HAP-1 (cell line): ENCODE measurements around the gene DUOXA1.

Source experiments
- DNase-seq, 2 experiments: peaks; one replicate each; pipeline ENCODE4 v3.0.0-alpha.2; 2016 to 2020; ENCODE audit warnings: low spot score in 2 of 2
- H3K27me3 ChIP-seq: fragments of 250-450 bp; sonication (Bioruptor Pico); 2 replicates; pipeline ENCODE4 v1.5.1; 2020; ENCODE audit warnings: low read depth, mild to moderate bottlenecking, moderate library complexity
- H3K36me3 ChIP-seq: fragments of 250-450 bp; sonication (Bioruptor Pico); replicated peaks from 2 replicates; pipeline ENCODE4 v1.5.1; 2020; ENCODE audit warnings: mild to moderate bottlenecking
- H3K4me1 ChIP-seq: fragments of 250-450 bp; sonication (Bioruptor Pico); 2 replicates; pipeline ENCODE4 v1.5.1; 2020; ENCODE audit warnings: mild to moderate bottlenecking
- H3K4me3 ChIP-seq: fragments of 250-450 bp; sonication (Bioruptor Pico); 2 replicates; pipeline ENCODE4 v1.5.1; 2020; ENCODE audit warnings: mild to moderate bottlenecking, moderate library complexity
- H3K9me3 ChIP-seq: fragments of 250-450 bp; sonication (Bioruptor Pico); 2 replicates; pipeline ENCODE4 v1.5.1; 2020; ENCODE audit warnings: mild to moderate bottlenecking, moderate library complexity
- in situ Hi-C: fragments of 300-500 bp; cut with MboI; formaldehyde crosslinking; loops from 3 replicates; pipeline ENCODE4 v1.14.3; 2020; ENCODE audit warnings: low sequenced_read_pairs, inconsistent platforms, mixed read lengths

Gene DUOXA1

DNA sequence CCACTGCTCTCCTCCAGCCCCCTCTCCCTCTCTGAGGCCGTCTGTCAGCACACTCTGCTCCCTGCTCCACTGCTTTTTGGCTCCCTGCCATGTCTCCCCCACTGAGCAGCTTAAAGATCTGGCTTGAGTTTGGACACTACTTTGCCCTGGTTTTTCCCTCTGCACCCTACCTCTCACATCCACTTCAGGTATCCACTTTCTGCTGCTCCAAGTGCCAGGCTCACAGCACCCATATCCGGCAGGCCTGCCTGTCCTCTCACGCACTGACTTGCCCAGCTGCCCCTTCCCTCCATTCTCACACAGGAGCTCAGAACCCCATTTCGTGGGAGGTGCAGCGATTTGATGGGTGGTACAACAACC, 3.9 kb upstream of the DUOXA1 start:
- Histone ChIP-seq H3K4me1 (no peaks in the 10 kb centered on the region), H3K4me3 (no peak overlapping the region), H3K9me3 (no peaks in the 10 kb centered on the region), H3K27me3 (no peaks in the 10 kb centered on the region), H3K36me3 (no peaks in the 10 kb centered on the region)
- DNase-seq = no peak
- in situ Hi-C loops = no loop called here

DNA sequence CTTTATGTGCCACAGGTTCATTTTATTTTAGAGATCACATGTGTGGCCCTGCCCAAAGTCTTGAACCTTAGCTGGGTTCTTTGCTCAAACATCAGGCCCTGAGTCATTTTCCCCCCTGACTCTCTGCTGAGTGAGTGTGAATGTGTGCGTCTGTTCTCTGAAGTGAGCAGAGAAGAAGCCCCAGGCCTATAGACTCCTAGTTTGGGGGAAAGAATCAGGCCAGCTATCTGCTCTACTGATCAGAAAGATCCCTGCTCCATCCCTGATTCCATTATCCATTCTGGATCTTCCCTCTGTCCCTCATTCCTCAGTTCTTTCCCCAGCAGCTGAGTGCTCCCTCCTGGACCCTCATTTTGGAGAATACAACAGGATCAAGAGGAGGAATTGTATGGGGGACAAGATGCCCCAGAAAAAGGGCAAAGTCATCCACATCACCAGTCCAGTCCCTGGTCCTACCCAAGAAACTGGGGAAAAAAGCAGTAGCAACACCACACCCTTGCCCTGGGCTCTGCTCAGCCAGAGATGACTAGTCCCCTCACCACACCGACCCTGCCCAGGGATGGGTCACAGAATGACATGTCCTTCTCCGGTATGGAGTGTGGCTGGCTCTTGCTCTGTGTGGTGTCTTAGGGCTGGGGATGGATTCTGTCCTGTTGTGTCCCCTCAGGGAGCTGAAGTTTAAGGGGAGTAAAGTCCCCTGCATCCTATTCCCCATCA, 3.3 kb upstream of the DUOXA1 start:
- in situ Hi-C loops = no loop called here
- H3K27me3 ChIP-seq = 0 out of 2 replicates have a peak, but pooled peaks cover under 1% of the 10 kb centered on the region
- H3K4me3 ChIP-seq = no peak overlapping the region

DNA sequence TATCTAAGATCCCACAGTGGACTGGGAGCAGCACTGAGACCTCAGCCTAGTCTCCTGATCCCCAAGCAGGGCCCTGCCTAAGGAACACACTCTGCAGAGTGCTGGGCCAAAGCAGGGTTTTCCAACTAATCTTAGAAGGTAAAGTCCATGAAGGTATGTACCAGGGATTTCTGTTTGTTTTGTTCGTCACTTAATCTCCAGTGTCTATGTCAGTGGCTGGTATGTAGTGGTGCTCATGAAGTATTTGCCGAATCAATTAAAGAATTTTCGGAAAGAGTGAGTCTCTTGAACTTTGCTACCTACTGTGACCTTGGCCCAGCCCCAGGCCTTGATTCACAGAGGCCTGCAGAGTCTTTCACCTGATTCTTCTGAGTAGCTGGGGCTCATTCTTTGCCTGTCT, 1.8 kb upstream of the DUOXA1 start:
- Histone ChIP-seq H3K9me3 (no peaks in the 10 kb centered on the region), H3K4me3 (no peak overlapping the region), H3K4me1 (no peaks in the 10 kb centered on the region), H3K36me3 (no peaks in the 10 kb centered on the region), H3K27me3 (0 out of 2 replicates have a peak, but pooled peaks cover 4% of the 10 kb centered on the region)
- in situ Hi-C loops = no loop called here
- DNase-seq = no peak

More for the DNA sequence above, 3.3 kb upstream of the DUOXA1 start:
- Histone ChIP-seq H3K36me3 (no peaks in the 10 kb centered on the region), H3K9me3 (no peaks in the 10 kb centered on the region), H3K4me1 (no peaks in the 10 kb centered on the region)
- DNase-seq = no peak

DNA sequence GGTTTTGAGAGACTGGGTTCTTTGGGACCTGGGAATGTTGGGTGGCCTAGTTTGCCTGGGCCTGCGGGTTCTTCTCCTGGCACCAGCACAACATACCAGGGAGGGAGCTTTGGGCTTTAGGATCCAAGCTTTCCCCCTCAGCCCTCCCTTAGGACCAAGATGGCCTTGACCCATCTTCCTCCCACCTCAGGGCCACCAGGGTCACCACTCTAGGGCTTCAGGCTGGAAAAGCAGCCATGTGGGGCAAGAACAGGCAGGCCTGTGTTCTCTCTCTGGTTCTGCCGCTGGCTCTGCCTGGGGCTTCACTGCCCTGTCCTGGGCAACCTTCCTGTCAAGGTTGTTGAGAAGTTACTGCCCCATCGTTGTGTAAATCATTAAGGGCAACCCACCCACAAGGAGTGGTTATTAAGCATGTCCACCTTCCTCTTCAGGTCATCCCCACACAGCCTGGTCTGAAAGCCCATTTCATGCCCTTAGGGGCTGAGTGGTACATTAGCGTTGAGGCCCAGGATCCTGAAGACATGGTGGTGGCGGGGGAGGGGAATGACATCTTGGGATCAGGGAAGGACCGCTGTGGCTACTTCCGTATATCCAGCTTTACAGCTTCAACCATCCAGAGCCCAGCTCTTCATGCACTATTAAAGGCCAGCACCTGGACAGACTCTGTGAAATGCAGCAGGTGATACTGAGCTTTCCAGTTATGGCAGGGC, 767 bp upstream of the DUOXA1 start:
- DNase-seq = no peak

DNA sequence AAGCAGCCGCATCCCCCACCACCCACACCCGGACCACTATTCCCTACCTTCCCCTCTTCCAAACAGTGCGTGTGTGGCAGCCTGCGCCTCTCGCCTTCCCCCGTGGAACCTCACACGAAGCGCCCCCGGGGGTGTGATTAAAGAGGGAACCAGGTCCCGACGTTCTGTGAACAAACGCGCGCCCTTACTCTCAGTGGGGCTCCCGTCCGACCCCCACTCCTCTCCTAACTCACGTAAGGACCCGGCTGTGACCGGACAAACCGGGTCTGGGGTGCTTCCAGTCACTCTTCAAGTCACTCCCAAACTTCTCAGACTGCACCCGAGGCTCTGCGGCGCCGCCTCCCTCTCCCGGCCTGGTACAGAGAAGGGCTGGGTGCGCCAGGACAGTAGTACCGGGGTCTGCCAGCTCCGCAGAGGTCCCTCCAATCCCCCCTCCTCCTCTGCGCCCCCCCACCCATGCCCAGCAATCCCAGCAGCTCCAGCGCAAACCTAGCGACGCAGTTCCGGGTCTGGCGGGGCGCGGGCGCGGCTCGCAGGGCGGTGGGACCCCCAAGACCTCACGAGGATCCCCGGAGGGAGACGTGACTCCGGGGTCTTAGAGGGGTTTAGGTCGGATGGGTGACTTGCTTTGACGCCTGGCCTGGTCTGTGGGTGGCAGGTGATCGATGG, 574 bp downstream of the DUOXA1 start:
- no peaks in the 10 kb centered on the region for H3K4me1 ChIP-seq
- peaks cover 12% of the 10 kb centered on the region; the same call in 1 of the 2 replicates for H3K27me3 ChIP-seq
- H3K4me3 ChIP-seq = no peak overlapping the region
- no peak for DNase-seq
- no peaks in the 10 kb centered on the region for H3K36me3 ChIP-seq
- no peaks in the 10 kb centered on the region for H3K9me3 ChIP-seq
- in situ Hi-C loops = no loop called here

More for the DNA sequence above, 767 bp upstream of the DUOXA1 start:
- Histone ChIP-seq H3K9me3 (no peaks in the 10 kb centered on the region), H3K36me3 (no peaks in the 10 kb centered on the region), H3K4me1 (no peaks in the 10 kb centered on the region), H3K27me3 (0 out of 2 replicates have a peak, but pooled peaks cover 10% of the 10 kb centered on the region), H3K4me3 (no peak overlapping the region)
- in situ Hi-C loops = no loop called here

DNA sequence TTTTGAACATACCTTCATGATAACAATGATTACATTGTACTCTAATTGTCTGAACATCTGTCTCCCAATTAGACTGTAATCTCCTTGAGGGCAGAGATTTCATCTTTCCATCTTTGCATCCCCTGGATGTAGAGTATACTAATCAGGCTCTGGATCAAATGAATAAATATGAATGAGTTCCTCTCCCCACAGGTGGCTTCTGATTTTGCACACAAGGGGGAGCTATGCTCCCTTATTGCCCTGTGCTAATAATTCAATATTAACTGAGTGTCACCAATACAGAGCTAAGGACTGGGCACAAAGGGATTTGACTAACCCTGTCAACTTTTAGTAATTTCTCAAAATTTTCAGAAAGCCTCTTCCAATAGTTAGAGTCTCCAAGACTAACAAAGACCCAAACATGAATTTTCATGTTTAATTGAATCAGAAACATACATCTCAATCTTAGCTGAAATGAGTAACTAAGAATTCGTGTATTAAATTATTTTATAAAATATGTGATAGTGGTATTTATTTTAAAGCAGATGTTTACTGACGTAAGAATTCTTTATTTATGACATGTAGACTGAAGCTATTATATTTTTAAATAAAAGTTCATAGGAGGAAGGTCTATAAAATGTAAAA, 3.0 kb downstream of the DUOXA1 start:
- peaks cover 24% of the 10 kb centered on the region for H3K27me3 ChIP-seq
- DNase-seq = peak; percentile 24 to 52

DNA sequence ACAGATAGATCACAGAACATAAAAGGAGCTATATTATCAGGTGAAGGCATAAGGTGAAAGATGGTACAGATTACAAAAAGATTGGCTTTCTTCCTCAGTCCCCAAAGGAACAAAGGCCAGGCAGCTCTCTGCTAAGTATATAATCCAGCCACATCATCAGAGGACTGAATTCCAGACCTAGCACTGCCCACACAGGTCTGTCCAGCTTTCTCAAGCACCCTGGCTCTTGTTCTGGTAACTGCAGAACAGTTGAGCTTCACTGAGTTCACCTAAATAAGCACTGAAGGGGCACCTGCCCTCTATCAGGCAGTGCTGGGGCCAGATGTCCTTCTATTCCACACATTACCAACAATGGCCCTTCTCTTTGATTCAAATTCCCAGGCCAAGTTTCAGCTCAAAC, 6.3 kb downstream of the DUOXA1 start:
- no peaks in the 10 kb centered on the region for H3K9me3 ChIP-seq
- no peaks in the 10 kb centered on the region for H3K36me3 ChIP-seq
- no peak overlapping the region for H3K4me3 ChIP-seq
- no peak for DNase-seq
- peaks cover 26% of the 10 kb centered on the region for H3K27me3 ChIP-seq
- in situ Hi-C loops = no loop called here
- H3K4me1 ChIP-seq = no peaks in the 10 kb centered on the region

More for the DNA sequence above, 3.0 kb downstream of the DUOXA1 start:
- Histone ChIP-seq H3K36me3 (no peaks in the 10 kb centered on the region), H3K4me1 (no peaks in the 10 kb centered on the region), H3K4me3 (no peak overlapping the region), H3K9me3 (no peaks in the 10 kb centered on the region)
- in situ Hi-C loops = no loop called here

DNA sequence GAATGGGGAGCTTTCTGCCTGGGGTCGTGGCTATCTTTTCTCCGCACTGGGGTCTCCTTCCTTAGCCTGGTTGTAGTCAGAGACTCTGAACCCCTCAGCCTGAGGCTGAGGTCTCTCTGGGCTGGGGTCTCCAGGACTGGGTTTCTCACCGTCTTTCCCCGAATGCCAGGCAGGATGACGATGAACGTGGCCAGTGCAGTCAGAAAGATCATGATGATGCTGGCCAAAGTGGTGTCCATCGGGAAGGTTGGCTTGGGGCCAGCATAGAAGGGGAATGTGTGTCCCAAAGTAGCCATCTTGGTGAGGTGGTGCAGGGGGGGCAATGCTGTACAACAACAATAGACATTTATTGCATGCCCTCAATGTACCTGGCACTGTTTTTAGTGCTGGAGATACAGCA, 7.0 kb downstream of the DUOXA1 start:
- peaks cover 2% of the 10 kb centered on the region for H3K4me1 ChIP-seq
- no peaks in the 10 kb centered on the region for H3K36me3 ChIP-seq
- no peaks in the 10 kb centered on the region for H3K9me3 ChIP-seq
- H3K27me3 ChIP-seq = peaks cover 22% of the 10 kb centered on the region
- no peak overlapping the region for H3K4me3 ChIP-seq
- in situ Hi-C loops = no loop called here
- DNase-seq = no peak

DNA sequence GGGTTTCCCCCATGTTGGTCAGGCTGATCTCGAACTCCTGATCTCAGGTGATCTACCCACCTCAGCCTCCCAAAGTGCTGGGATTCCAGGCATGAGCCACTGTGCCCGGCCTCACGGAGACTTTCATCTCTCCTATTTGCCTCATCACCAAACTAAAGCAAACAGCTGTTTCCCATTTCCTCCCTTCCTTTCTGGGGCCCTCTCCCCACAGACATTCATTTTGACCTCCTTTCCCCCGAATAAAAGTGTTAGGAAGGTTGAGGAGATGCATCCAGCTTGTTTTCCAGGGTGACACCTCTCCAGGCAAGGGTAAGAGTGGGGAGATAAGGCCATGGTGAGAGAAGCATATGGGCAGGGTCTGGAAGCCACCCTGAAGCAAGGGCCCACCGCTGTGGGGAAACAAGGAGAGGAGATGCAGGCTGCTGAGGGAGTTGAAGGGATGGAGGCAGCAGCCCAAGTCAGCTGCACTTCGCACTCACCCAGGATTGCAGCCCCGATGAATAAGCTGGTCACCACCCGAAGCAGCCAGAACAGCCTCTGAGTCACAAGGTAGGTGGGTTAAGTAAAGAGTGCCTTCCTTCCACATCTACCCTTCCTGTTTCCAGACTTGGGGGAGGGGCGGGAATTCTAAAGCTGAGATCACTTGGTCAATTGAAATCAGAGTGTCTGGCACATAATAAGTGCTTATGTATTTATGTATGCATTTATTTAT, 7.8 kb downstream of the DUOXA1 start:
- peaks cover 22% of the 10 kb centered on the region for H3K27me3 ChIP-seq
- peaks cover 3% of the 10 kb centered on the region for H3K4me1 ChIP-seq
- no peak overlapping the region for H3K4me3 ChIP-seq
- in situ Hi-C loops = no loop called here
- H3K9me3 ChIP-seq = no peaks in the 10 kb centered on the region
- H3K36me3 ChIP-seq = no peaks in the 10 kb centered on the region
- DNase-seq = no peak

DNA sequence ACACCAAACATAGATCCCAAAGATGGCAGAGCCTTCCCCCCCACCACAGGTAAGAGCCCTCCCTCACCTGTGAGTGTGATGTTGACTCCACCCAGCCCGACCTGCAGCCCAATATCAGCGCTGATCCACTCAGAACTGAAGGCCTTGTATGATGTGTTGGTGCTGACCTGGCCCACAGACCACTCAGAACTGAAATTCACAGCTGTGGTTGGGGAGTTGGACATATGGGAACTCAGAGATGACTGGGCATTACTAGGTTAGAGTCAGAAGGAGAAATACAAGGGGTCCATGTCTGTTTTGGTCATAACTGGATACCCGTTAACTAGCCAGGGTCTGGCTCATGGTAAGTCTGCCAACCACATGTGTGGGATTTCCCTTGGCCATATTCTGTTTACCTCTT, 8.7 kb downstream of the DUOXA1 start:
- no peaks in the 10 kb centered on the region for H3K36me3 ChIP-seq
- no peaks in the 10 kb centered on the region for H3K9me3 ChIP-seq
- no peak overlapping the region for H3K4me3 ChIP-seq
- in situ Hi-C loops = no loop called here
- DNase-seq = no peak
- H3K27me3 ChIP-seq = peaks cover 25% of the 10 kb centered on the region
- peaks cover 3% of the 10 kb centered on the region for H3K4me1 ChIP-seq

DNA sequence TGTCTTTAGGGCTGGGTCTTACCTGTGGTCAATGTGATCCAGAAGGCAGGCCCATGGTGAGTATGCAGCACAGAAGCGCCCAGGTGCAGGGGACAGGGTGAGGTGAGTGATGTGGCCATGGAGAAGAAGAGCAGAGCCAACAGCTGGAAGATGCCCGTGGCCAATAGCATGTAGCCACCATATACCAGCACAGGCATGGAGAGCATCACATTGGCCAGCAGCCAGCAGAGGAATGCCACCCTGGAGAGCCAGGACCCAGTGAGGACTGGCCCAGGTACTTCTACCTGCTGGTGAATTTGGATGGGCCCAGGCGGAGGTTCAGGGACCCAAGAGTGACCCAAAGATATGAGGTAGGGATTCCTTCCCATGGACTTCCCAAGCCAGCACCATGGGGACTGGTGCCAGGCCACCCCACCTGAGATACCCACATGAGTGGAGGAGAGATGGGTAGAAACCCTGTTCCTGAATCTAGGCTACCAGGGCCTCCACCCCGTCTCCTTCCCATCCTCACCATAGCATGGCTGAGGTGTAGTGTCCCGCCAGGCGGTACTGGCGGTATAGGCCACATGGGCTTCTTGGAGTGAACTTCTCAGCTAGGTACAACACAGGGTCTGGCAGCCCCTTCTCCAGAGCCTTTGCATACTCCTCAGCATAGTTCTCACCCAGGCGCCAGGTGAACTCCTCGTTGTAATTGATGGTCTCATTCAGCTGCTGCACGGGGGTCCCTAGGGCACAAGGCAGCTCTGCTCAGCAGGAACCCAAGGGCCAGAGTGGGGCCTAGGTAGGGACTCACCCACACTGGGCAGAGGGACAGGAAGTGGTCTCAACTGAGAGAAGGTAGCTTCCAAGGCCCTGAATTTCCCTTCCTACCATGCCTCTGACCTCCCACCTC, 9.4 kb downstream of the DUOXA1 start:
- peaks cover 23% of the 10 kb centered on the region for H3K27me3 ChIP-seq
- H3K36me3 ChIP-seq = no peaks in the 10 kb centered on the region
- in situ Hi-C loops = no loop called here

DNA sequence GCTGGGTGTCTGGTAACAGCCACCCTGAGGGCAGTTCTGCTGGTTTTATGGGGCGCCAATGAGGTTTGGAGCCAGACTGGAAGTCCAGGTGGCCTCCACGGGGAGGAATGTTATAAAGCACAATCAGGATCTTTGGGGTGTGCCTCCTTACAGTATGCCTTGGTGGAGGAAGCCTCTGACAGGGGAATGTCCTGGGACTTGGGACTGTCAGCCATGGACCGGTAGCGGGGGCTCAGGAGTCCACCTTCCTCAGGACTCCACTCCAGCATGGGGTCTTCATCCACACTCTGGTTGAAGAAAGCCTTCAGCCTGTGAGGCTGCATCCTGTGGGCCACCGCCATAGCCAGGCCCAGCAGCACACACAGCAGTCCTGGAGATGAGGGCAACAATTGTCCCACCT, 10.7 kb downstream of the DUOXA1 start:
- H3K36me3 ChIP-seq = no peaks in the 10 kb centered on the region
- no peaks in the 10 kb centered on the region for H3K9me3 ChIP-seq
- H3K4me1 ChIP-seq = peaks cover 3% of the 10 kb centered on the region
- no peak overlapping the region for H3K4me3 ChIP-seq
- in situ Hi-C loops = no loop called here
- DNase-seq = no peak
- H3K27me3 ChIP-seq = peaks cover 32% of the 10 kb centered on the region

More for the DNA sequence above, 9.4 kb downstream of the DUOXA1 start:
- Histone ChIP-seq H3K4me1 (peaks cover 3% of the 10 kb centered on the region), H3K4me3 (no peak overlapping the region), H3K9me3 (no peaks in the 10 kb centered on the region)
- no peak for DNase-seq
